ENCODE results near the gene VPREB3. TPM values are rescaled to one million over a fixed set of nuclear protein-coding genes. Genes with fewer than 3 reads are reported as not detected.

VPREB3 gene
- total RNA-seq, 1 donor from 2014 or later = not detected

DNA sequence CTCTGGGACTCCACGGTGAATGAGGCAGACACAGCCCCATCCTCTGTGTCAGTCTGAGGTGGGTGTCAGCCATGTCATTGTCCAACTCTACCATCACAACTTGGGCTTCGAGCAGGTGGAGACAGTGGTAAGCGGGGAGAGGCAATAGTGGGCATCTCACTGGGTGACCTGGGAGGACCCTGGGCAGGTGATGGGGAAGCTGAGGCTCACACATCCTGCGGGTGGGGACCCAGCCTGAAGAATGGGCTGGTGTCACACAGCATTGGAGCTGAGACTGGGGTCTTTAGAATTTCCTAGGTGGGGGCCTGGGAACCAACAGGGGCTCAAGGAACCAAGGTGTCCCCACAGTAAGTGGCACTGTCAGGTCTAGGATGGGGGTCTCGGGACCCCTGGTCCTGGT, 25.5 kb upstream of the VPREB3 start:
- Mint-ChIP-seq H3K27ac (no peak overlapping the region), H3K36me3 (ENCODE audit: low read depth) (no peaks in the 10 kb centered on the region), H3K27me3 (ENCODE audit: insufficient read depth) (peaks cover 7% of the 10 kb centered on the region), H3K4me1 (ENCODE audit: low read depth) (peaks cover 6% of the 10 kb centered on the region), H3K4me3 (no peak overlapping the region), H3K9me3 (no peaks in the 10 kb centered on the region)
- intact Hi-C loops (cut with micrococcal nuclease) = no loop called here
- DNase-seq (ENCODE audit: low spot score) = no peak

DNA sequence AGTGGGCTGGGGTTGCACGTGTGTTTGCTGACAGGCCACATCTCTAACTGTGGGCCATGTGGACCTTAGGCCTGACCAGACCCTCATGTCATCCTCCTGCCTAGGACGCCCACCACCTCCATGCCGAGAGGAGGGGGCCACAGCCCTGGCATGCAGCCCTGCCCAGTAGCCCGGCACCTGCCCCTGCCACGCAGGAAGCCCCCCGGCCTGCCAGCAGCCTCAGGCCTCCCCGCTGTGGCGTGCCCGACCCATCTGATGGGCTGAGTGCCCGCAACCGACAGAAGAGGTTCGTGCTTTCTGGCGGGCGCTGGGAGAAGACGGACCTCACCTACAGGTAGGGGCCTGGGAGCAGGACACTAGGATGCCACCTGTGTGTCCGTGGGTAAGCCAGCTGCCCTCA, 24.9 kb upstream of the VPREB3 start:
- no peaks in the 10 kb centered on the region for H3K9me3 Mint-ChIP-seq
- H3K4me3 Mint-ChIP-seq = no peak overlapping the region
- peaks cover under 1% of the 10 kb centered on the region for H3K4me1 Mint-ChIP-seq (ENCODE audit: low read depth)
- intact Hi-C loops (cut with micrococcal nuclease) = no loop called here
- H3K27ac Mint-ChIP-seq = no peak overlapping the region
- H3K27me3 Mint-ChIP-seq (ENCODE audit: insufficient read depth) = peaks cover 6% of the 10 kb centered on the region
- no peaks in the 10 kb centered on the region for H3K36me3 Mint-ChIP-seq (ENCODE audit: low read depth)
- DNase-seq (ENCODE audit: low spot score) = no peak

DNA sequence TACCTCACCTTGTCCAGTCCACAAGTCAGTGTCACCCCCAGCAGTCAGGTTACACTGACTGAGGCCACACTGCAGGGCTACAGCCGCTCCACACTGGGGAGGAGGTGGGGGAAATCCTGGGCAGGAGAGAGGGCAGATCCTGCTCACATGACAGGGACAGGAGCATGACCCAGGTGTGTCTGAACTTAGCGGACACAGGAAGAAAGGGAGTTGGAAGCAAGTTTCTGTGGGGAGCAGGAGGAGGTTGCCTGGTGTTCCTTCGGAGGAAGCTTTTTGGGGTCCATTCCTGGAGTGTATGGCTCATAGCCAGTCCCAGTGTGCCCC, 24.3 kb upstream of the VPREB3 start:
- Mint-ChIP-seq H3K4me3 (no peak overlapping the region), H3K36me3 (ENCODE audit: low read depth) (no peaks in the 10 kb centered on the region)
- intact Hi-C loops (cut with micrococcal nuclease) = no loop called here

DNA sequence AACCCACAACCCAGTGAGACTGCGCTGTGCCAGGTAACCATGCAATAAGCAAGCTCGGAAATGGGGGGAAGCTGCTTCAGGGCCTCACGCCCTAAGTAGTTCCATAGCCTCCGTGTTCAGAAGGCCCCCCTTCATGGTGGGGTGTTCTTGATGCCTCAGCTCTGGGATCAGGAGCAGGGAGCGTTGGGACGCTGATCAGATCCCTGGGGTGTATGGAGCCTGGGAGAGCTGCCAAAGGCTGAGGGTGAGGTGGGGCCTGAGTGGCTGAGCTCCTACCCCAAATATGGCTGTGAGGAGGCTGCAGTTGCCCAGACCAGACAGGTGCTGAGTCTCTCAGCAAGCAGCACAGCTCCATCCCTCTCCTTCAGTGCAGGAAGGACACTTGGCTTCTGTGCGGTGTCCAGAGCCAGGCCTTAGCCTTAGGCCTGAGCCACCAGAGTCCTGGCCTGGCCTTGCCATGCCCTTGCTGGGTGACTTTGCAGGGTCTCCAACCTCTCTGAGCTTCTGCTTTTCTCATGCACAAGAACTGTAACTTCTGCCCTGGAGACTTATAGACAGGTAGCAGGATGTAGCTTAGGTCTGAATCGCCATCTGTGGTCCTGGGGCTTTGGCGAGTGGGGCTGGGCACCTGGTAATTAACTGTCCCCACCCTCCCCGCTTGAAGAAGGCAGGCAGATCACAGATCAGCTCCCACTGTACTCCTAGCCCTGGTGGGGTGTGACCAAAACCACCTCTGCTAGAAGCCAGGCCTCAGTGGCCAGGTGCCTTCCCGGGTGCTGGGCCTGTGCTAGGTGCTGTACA, 23.8 kb upstream of the VPREB3 start:
- Mint-ChIP-seq H3K27me3 (ENCODE audit: insufficient read depth) (peaks cover 13% of the 10 kb centered on the region), H3K36me3 (ENCODE audit: low read depth) (no peaks in the 10 kb centered on the region), H3K9me3 (no peaks in the 10 kb centered on the region), H3K4me3 (no peak overlapping the region), H3K4me1 (ENCODE audit: low read depth) (no peaks in the 10 kb centered on the region), H3K27ac (no peak overlapping the region)
- intact Hi-C loops (cut with micrococcal nuclease) = no loop called here
- DNase-seq (ENCODE audit: low spot score) = no peak

More for the DNA sequence above, 24.3 kb upstream of the VPREB3 start:
- no peak overlapping the region for H3K27ac Mint-ChIP-seq
- H3K4me1 Mint-ChIP-seq (ENCODE audit: low read depth) = no peaks in the 10 kb centered on the region
- DNase-seq (ENCODE audit: low spot score) = no peak
- peaks cover 7% of the 10 kb centered on the region for H3K27me3 Mint-ChIP-seq (ENCODE audit: insufficient read depth)
- no peaks in the 10 kb centered on the region for H3K9me3 Mint-ChIP-seq

DNA sequence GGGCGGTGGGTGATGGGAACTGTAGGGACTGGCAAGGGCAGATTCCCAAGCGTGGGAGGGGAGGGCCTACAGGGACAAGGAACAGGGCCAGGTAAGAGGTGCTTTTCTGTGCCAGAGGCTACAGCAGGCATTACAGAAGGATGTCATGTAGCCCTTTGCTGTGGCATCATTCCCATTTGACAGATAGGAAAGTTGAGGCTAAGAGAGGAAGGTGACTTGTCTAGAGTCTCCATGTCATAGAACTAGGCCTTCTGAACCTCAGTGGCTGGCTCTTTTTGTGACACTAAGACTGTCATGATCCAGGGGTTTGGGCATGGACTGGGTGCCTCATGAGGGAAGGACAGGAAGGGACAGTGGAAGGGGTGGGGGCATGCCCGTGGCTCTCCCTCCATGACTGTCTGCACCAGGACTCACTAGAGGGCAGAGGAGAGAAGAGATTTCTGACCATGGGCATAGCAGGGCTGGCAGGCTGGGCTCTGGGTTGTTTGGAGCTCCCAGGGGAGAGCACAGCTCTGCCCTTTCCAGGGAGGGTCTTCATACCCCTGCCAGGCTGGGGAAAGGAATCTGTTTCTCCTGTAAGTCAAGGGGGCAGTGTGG, 21.7 kb upstream of the VPREB3 start:
- H3K4me1 Mint-ChIP-seq (ENCODE audit: low read depth) = peaks cover 4% of the 10 kb centered on the region
- no peaks in the 10 kb centered on the region for H3K9me3 Mint-ChIP-seq
- no peak overlapping the region for H3K27ac Mint-ChIP-seq
- peaks cover 19% of the 10 kb centered on the region for H3K27me3 Mint-ChIP-seq (ENCODE audit: insufficient read depth)
- no peak overlapping the region for H3K4me3 Mint-ChIP-seq
- H3K36me3 Mint-ChIP-seq (ENCODE audit: low read depth) = no peaks in the 10 kb centered on the region
- intact Hi-C loops (cut with micrococcal nuclease) = no loop called here
- DNase-seq (ENCODE audit: low spot score) = no peak

DNA sequence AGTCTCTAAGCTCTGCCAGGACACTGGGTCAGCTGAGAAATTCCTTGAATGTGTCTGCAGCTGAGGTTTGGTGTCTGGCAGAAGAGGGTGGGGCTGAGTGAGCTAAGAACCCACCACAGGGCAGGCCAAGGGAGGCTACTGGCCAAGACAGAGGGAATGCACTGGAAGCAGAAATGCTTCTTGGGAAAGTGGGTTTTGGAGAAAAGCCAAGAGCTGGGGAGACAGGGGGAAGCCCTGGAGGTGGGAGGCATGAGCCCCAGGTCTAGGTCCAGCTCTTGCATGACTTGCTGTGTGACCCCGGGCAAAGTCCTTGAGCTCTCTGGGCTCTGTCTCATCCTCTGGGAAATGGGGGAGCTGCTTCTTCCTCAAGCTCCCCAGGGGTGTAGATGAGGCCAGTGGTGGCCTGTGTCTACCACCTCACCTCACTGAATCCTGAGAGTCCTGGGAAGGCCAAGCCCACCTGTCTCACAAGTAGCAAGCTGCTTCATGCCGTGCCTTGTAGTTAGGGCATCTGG, 20.8 kb upstream of the VPREB3 start:
- no peak overlapping the region for H3K27ac Mint-ChIP-seq
- intact Hi-C loops (cut with micrococcal nuclease) = no loop called here
- peaks cover 19% of the 10 kb centered on the region for H3K27me3 Mint-ChIP-seq (ENCODE audit: insufficient read depth)
- no peaks in the 10 kb centered on the region for H3K9me3 Mint-ChIP-seq
- H3K4me1 Mint-ChIP-seq (ENCODE audit: low read depth) = peaks cover 4% of the 10 kb centered on the region
- no peak overlapping the region for H3K4me3 Mint-ChIP-seq
- H3K36me3 Mint-ChIP-seq (ENCODE audit: low read depth) = no peaks in the 10 kb centered on the region
- DNase-seq (ENCODE audit: low spot score) = no peak

DNA sequence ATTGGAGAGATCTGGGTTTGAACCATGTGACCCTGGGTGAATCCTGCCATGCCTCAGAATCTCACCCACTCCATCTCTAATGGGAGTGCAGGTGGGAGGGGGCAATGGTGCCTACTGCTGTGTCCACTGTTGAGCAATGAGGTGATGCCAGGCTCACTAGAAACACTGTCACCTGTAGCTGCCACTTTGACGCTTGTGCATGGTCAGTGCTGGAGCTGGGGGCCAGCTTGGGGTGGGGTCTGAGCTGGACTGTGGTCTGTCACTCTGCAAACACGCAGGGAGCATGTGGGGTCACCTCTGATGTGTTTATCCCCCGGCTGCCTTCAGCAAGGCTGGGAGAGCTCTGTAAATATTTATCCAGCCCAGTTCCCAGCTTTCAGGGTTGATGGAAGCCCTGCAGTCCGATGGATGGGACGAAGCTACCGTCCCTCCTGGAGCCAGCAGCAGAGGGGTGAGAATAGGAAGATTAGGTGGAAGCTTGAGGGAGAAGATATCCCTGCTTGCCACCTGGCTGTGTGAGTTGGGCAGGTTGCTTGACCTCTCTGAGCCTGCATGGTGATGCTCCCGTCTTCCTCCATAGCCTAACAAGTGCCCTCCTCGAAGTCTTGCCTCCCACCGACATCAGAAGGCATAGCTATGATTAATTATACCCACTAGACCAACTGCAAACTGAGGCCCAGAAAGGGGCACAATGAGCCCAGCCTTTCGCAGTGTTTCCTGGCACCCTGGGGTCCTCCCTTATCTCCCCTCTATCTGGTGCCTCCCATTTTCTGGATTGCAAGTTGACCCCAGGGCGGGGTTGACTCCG, 20.1 kb upstream of the VPREB3 start:
- intact Hi-C loops (cut with micrococcal nuclease) = no loop called here
- Mint-ChIP-seq H3K27me3 (ENCODE audit: insufficient read depth) (peaks cover 19% of the 10 kb centered on the region), H3K9me3 (no peaks in the 10 kb centered on the region), H3K36me3 (ENCODE audit: low read depth) (no peaks in the 10 kb centered on the region), H3K27ac (peak overlapping the region; percentile 40), H3K4me1 (ENCODE audit: low read depth) (peaks cover 4% of the 10 kb centered on the region), H3K4me3 (no peak overlapping the region)
- DNase-seq (ENCODE audit: low spot score) = no peak

DNA sequence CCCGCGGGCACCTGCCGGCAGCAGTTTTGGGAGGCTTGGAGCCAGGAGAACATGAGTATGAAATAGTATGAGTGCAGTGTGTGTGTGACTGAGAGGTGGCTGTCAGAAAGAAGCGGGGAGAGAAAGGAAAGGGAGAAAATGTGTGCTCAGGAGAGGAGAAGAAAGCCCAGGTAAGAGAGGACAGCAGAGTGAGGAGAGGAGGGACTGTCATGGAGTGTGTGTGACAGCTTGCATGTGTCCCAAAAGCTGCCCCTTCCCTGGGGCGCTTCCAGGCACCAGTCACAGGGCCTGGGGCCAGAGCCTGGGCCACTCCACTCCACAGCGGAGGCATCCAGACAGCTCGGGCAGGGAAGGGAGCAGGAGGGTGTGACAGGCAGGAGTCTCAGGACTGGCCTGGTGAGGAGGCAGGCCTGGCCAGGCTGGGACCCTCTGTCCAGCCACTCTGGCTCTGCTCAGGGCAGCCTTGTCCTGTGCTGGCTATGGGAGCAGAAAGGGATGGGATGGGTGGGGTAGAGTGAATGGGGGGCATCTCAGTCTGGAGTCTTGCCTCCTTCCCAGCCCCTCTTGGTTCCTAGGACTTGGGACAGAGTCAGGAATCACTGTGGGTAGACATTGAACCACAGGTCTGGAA, 19.4 kb upstream of the VPREB3 start:
- DNase-seq (ENCODE audit: low spot score) = no peak
- H3K36me3 Mint-ChIP-seq (ENCODE audit: low read depth) = no peaks in the 10 kb centered on the region
- peak overlapping the region; percentile 4 for H3K4me3 Mint-ChIP-seq
- H3K9me3 Mint-ChIP-seq = no peaks in the 10 kb centered on the region
- H3K27ac Mint-ChIP-seq = no peak overlapping the region
- intact Hi-C loops (cut with micrococcal nuclease) = no loop called here
- peaks cover 19% of the 10 kb centered on the region for H3K27me3 Mint-ChIP-seq (ENCODE audit: insufficient read depth)
- H3K4me1 Mint-ChIP-seq (ENCODE audit: low read depth) = peaks cover 4% of the 10 kb centered on the region

DNA sequence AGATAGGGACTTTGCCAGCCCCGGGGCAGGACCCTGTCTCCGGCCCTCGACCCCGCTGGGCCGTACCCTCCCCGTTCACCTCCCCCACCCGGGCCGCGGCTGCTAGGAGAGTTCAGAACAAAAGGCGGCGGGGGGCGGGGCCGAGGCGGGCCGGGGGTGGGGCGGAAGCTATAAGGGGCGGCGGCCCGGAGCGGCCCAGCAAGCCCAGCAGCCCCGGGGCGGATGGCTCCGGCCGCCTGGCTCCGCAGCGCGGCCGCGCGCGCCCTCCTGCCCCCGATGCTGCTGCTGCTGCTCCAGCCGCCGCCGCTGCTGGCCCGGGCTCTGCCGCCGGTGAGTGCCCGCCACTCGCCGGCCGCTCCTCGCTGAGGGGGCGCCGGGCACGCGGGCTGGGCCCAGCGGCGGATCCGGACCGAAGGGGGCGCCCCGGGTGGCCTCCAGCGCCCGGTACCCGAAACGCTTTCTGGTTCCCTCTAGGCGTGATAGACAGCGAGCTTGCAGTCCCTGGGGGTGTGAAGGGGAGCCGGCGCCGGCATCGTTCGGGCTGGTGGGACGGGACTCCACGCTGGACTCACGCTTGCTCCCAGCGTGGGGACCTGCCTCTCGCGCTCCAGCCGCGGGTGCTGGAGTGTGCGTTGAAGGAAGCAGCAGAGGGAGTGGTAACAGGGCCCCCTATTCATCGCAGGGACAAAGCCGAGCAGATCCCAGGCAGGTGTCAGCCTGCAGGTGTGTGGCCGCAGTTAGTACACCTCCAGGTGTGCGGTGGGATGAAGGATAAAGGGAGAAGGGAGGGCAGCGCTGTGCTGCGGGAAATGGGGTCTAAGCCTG, 18.6 kb upstream of the VPREB3 start, which contains the start of gene MMP11:
TSS of gene MMP11 (plus strand) at position 201 of the 825 bp plus-strand sequence. CDS start at position 223, 22 bp downstream.
- Mint-ChIP-seq H3K4me3 (peak within 1 kb of the TSS; percentile 57), H3K9me3 (no peaks in the 10 kb centered on the region), H3K27ac (no peak within 1 kb of the TSS), H3K27me3 (ENCODE audit: insufficient read depth) (peaks cover 19% of the 10 kb centered on the region), H3K4me1 (ENCODE audit: low read depth) (peaks cover 4% of the 10 kb centered on the region), H3K36me3 (ENCODE audit: low read depth) (no peaks in the 10 kb centered on the region)
- intact Hi-C loops (cut with micrococcal nuclease) = loop anchor here (1.0 kb wide), 1 partner anchor 14 kb away; no protein-coding TSS in a partner anchor
- DNase-seq (ENCODE audit: low spot score) = peak; percentile 34

DNA sequence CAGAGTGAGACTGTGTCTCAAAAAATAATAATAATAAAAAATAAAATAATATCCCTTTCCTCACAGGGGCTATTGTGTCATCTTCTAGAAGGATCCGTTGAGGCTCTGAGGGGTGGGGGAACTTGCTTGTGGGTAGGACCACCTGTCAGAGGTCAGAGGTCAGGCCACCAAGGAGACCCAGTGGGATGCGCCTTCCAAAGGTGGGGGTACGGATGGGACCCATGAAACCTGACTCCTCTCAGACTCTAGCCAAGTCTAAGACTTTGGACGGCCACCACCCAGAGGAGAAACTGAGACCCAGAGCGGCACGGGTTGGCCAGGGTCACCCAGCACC, 18.1 kb upstream of the VPREB3 start:
- H3K4me3 Mint-ChIP-seq = peak overlapping the region; percentile 57
- no peaks in the 10 kb centered on the region for H3K9me3 Mint-ChIP-seq
- DNase-seq (ENCODE audit: low spot score) = no peak
- no peaks in the 10 kb centered on the region for H3K36me3 Mint-ChIP-seq (ENCODE audit: low read depth)
- peaks cover 19% of the 10 kb centered on the region for H3K27me3 Mint-ChIP-seq (ENCODE audit: insufficient read depth)
- no peak overlapping the region for H3K27ac Mint-ChIP-seq
- intact Hi-C loops (cut with micrococcal nuclease) = loop anchor here (1.0 kb wide), 1 partner anchor 15 kb away; no protein-coding TSS in a partner anchor
- H3K4me1 Mint-ChIP-seq (ENCODE audit: low read depth) = peaks cover 4% of the 10 kb centered on the region

DNA sequence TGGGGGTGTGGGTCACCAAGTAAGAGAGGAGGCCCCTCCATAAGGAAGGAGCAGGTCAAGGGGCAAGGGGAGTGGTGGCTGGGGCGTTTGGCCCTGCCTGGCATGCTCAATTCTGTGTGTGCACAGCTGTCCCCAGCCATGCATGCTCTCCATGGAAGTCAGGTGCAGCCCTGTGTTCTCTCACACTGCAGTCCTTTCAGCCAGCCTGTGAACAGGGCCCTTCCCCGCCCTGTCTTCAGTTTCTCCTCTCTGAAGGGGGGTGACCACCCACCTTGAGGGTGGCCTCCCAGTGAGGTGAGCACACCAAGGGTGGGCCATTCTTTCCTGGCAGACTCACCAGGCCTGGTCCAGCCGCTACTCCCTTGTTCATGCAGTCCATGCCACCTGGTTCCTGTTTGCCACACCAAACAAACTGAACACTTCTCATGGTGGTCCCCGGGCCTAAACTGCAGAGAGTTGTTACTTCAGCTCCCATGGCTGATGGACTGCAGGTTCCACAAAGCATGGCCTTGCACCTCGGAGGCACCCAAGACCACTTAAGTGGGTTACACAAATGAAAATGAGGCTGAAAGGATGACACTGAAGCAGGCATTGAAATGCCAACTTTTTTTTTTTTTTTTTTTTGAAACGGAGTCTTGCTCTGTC, 15.2 kb upstream of the VPREB3 start:
- no peak for DNase-seq (ENCODE audit: low spot score)
- peaks cover 6% of the 10 kb centered on the region for H3K36me3 Mint-ChIP-seq (ENCODE audit: low read depth)
- H3K4me3 Mint-ChIP-seq = peak overlapping the region; percentile 37
- peaks cover 14% of the 10 kb centered on the region for H3K4me1 Mint-ChIP-seq (ENCODE audit: low read depth)
- no peaks in the 10 kb centered on the region for H3K9me3 Mint-ChIP-seq
- intact Hi-C loops (cut with micrococcal nuclease) = loop anchor here (5.0 kb wide), 3 partner anchors 143 to 227 kb away; no protein-coding TSS in a partner anchor
- H3K27ac Mint-ChIP-seq = peak overlapping the region; percentile 63
- H3K27me3 Mint-ChIP-seq (ENCODE audit: insufficient read depth) = peaks cover 14% of the 10 kb centered on the region
